ENCODE data around the gene VAT1L. TPM values are rescaled to one million over a fixed set of nuclear protein-coding genes. Genes with fewer than 3 reads are reported as not detected.

VAT1L gene
- total RNA-seq, 2 donors from 2014 or later: 0.73 to 1.6 TPM

DNA sequence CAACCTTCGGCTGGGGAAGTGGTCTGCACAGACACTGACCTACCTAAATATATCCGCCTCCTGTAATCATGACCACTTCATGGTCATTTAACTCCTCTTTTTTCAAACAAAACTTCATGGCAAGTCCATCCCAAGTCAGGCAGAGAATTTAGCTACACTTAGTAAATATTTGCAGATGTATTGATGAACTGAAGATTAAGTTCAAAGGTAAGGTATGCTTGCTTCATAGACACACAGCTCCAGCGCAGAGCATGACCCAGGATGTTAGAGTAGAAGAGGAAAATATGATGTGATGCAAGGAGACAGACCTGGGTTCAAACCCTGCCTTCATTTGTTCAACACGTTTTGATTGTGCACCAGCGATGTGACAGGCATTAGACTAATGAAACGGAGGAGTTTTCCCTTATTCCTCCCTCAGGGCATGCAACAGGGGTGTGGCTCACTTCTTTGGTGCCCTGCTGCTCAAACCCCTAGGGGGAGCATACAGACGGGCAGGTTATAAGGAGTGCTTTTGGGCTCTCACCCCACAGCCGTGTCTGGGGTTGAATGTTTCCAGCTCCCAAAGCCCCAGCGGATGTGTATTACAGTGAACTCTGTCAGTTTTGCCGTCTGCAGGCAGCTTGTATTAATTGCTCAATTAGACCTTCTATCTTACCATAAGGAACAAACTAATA, 210.1 kb downstream of the VAT1L start:
- DNase-seq: no peak
- intact Hi-C loops (cut with DNase I, micrococcal nuclease): no loop called here
- no peak for ATAC-seq

DNA sequence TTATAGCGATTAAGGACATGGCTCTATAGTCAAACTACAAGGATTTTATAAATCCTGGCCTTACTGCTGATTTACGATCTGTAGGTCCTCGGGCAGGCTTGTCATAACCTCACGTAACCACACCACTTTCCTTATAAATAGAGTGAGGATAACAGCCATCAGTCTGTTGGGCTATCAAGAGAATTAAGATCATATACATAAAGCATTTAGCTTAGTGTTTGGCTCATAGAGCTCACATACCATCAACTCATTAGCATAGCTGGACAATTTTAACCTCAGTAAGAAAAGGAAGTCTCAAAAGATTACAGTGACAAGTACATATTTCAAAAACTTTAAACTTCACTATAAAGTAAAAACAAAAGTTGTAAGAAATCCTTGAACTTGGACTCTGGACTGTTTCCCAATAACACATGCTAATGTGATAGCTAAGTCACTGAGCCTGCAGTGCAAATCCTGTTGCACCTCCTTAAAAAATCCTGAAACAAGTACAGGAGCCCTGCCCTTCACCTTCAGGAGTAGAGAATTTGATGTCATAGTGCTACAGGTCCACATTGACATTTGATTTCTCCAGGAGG, 213.2 kb downstream of the VAT1L start:
- intact Hi-C loops (cut with DNase I, micrococcal nuclease): no loop called here
- ATAC-seq: no peak
- DNase-seq: no peak

DNA sequence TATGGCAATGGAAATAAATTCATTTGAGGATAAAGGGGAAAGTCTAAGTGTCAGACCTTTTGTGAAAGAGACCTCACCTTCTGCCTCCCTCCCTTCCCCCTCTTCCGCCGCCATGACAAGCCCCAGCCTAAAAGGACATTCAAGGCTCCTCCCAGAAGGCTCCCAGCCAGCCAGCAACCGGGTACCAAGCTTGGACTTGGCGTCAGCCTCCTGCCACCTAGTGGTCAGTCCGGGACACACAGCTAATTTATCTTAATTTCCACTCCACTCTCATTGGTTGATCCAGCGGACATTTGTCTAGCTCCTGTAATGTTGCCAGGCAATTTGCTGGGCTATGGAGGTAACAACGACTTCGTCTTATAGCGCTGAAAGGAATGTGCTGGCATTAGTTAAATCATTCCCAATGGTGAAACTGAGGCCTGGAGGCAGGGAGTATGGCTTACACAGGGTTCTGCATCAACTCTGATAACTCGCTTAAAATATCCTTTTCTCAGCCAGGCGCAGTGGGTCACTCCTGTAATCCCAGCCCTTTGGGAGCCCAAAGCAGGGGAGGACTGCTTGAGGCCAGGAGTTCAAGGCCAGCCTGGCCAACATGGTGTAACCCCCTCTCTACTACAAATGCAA, 214.7 kb downstream of the VAT1L start:
- DNase-seq (peak; percentile 69 to 80), ATAC-seq (peak; percentile 86)
- intact Hi-C loops (cut with DNase I, micrococcal nuclease): no loop called here

DNA sequence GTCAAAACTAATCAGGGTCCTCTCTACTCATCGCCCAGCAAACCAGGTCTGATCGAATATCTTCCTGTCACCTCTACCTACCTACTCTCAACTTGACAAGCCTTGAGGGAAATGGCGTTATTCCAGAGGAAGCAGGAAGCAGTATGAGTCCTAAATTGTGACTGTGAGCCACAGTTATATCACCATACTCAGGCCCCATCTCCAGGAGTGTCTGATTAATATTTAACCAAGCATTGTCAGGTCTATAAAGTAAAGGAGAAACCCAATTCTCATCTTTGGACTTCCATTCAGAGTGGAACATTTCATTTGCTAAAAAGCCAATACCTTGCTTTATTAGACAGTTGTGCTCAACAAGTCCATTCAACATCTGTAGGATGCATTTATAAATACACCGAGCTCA, 216.2 kb downstream of the VAT1L start:
- no peak for ATAC-seq
- intact Hi-C loops (cut with DNase I, micrococcal nuclease): no loop called here

DNA sequence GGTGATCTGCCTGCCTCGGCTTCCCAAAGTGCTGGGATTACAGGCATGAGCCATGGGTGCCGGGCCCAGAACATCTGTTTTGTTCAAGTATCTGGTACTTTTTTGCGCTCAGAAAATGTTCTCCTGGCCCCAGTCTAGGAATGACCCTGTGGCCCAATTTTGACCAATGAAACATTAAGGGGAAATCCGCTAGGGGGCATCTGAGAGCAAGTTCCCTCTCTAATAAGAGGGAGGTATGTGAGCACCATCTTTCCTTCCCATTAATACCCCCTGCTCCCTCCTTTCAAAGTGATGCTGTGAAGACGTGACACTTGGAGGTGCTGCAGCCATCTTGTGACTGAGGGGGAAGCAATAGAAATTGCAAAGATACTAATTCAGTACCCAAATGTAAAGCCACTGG, 217.5 kb downstream of the VAT1L start:
- intact Hi-C loops (cut with DNase I, micrococcal nuclease): no loop called here
- no peak for DNase-seq
- no peak for ATAC-seq

More for the DNA sequence above, 216.2 kb downstream of the VAT1L start:
- no peak for DNase-seq

DNA sequence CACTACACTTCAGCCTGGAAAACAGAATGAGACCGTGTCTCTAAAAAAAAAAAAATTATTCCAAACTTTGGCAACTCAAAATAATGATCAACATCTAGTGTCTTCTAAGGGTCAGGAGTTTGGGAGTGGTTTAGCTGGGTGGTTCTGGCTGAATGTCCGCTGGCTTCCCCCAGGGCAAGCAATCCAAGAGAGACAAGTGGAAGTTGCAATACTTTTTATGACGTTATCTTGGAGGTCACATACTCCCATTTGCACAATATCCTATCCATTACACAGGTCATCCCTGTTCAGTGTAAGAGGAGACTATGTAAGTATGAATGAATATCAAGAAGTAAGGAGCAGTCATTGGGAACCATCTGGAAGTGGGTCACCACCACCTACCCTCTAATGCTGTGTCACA, 218.8 kb downstream of the VAT1L start:
- DNase-seq (no peak), ATAC-seq (no peak)
- intact Hi-C loops (cut with DNase I, micrococcal nuclease): no loop called here

DNA sequence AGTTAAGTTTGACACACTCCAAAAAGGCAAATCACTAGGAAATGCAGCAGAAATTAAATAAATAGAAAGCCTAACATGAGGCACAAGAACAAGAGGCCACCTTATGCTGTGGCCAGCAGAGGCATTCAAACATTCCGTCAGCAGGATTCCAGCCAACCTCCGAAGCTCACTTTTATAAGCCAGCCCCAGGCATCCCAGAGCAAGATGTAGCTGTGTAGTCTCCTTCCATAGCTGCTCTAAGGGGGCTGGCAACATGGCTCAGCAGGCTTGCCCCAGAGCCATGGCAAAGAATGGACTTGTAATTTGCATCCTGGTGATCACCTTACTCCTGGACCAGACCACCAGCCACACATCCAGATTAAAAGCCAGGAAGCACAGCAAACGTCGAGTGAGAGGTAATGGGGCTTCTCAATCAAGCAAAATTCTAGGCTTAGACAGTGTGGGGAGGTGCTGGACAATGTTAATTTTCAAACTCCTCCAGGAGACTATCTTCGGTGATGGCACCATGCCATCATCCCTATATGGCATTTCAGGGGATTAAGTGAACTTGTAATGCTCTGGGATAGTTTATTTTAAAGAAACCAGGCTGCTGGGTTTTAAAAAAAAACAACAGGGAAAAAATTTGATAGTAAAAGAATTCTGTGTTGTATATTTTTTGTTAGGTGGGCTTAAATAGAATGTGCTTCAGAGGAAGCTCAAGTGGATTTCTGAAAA, 234.1 kb downstream of the VAT1L start, which contains the start of gene CLEC3A:
Gene CLEC3A, plus strand, starts transcription at position 202 of the 714 bp plus-strand sequence. Its CDS starts 79 bp downstream, at position 281.
- no peak for ATAC-seq

DNA sequence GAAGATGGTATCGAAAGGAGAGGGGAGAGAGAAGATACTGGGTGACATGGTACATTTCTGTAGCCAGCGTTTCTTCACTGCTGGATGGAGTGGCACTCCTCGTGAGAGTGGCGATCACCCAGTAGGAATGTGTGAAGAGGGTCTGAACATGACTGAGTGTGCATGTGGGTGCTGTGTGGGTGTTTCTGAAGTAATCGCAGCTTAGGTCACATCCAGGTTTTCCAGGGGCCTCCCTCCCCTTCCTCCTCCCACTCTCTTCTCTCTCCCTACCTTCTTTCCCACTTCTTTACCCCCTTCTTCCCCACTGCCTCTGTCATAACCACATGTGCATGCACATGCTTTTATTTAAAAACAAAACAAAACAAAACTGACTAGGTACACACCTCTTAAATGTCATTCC, 235.8 kb downstream of the VAT1L start:
- intact Hi-C loops (cut with DNase I, micrococcal nuclease): no loop called here
- DNase-seq: no peak
- no peak for ATAC-seq

More for the DNA sequence above, 234.1 kb downstream of the VAT1L start, which contains the start of gene CLEC3A:
- intact Hi-C loops (cut with DNase I, micrococcal nuclease): no loop called here
- no peak for DNase-seq

DNA sequence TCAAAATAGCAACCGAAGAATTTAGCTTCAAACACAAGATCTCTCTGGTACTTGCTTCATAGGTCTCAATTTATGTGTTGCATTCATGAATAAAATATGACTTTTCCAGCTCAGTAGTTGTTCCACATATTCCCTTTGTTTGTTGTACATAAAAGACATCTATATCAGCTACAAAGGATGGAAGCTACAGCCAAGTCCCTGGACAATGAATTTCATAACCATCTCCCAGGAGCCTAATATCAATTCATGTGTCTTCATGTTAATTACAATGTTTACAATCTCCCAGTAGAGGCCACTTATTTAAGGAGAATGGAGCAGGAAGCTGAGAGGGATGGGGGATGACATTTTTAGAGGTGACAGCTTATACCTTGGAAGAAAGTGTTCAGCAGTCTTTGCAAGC, 237.3 kb downstream of the VAT1L start:
- intact Hi-C loops (cut with DNase I, micrococcal nuclease): no loop called here
- DNase-seq: no peak
- no peak for ATAC-seq

DNA sequence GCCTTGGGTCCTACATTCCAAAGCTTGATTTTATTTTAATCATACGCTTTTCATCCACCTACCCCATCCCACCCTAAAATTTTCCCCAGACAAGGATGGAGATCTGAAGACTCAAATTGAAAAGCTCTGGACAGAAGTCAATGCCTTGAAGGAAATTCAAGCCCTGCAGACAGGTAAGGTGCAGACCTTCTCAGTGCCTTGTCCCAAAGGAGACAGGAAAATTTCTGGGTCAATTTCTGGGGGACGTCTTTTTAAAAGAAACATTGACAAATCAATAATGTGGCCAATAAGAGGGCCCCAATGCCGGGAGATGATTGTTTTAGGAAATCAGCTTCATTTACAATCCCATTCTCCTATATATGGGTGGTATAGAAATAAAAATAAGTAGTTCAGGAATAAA, 239.7 kb downstream of the VAT1L start:
- ATAC-seq: no peak
- intact Hi-C loops (cut with DNase I, micrococcal nuclease): no loop called here
- no peak for DNase-seq

Other genes with a start within 250 kb of the VAT1L start
- gene NUDT7, start 66.0 kb upstream of the VAT1L start, total RNA-seq: 10 to 100 TPM; 15.1 to 15.3 TPM
- not detected for gene CLEC3A, start 234.0 kb downstream of the VAT1L start, total RNA-seq

Data from left colon (tissue), 2 donors.